ENCODE data around the gene KDM7A.

- TF ChIP-seq ZNF423 (CRISPR knock-in tag; IDR thresholded peaks at IDR 0.05) (no peak), JUN (CRISPR knock-in tag; IDR thresholded peaks at IDR 0.05) (no peak), ZNF232 (CRISPR knock-in tag; IDR thresholded peaks at IDR 0.05) (no peak), CTCF (IDR thresholded peaks at IDR 0.05) (no peak), ZBTB43 (CRISPR knock-in tag; IDR thresholded peaks at IDR 0.05) (no peak), NR3C1 (CRISPR knock-in tag; conservative IDR thresholded peaks at IDR 0.05; ENCODE audit: low read depth) (no peak), ZNF416 (CRISPR knock-in tag; IDR thresholded peaks at IDR 0.05) (no peak), TCF7 (CRISPR knock-in tag; IDR thresholded peaks at IDR 0.05; ENCODE audit: low read depth) (no peak), MAX (CRISPR knock-in tag; IDR thresholded peaks at IDR 0.05) (no peak), CBFB (CRISPR knock-in tag; IDR thresholded peaks at IDR 0.05; ENCODE audit: low read depth) (no peak), NR2C2 (CRISPR knock-in tag; IDR thresholded peaks at IDR 0.05) (no peak)
Observed at GRCh38 chr7:140070546-140070945, 106.2 kb downstream of the KDM7A start.
